Fibroblast of lung (primary cell): ENCODE data around the gene BCAN.

Experiments used
- CTCF ChIP-seq, 2 donors: IDR thresholded peaks in 1 of 2; conservative IDR thresholded peaks in 1 of 2; 1 replicate in 1 of 2; 2 replicates in 1 of 2; pipeline ENCODE4 v1.5.1; 2011 to 2012; ENCODE audit warnings: low read length in 2 of 2, control low read depth in 1 of 2, inconsistent platforms in 1 of 2, low read depth in 1 of 2, mild to moderate bottlenecking in 1 of 2
- EZH2 ChIP-seq: IDR thresholded peaks from 2 replicates; pipeline ENCODE4 v1.5.1; 2012; ENCODE audit warnings: low read length, control low read depth, mild to moderate bottlenecking; ENCODE audit errors: missing control alignments

- TF ChIP-seq CTCF (conservative IDR thresholded peaks at IDR 0.05 in 1 of 2, IDR thresholded peaks at IDR 0.05 in 1 of 2; ENCODE audit: low read depth in 1 of 2, low read length in 2 of 2) (no peak), EZH2 (no peak)
Measured at GRCh38 chr1:156601122-156601830, 40.6 kb upstream of the BCAN start, which contains the start of gene GPATCH4.
